Stimulated activated CD4-positive, alpha-beta T cell treated with anti-CD3 and anti-CD28 coated beads, Interleukin-15, amount 100 ng/mL, for 48 hours (primary cell): Measurements from ENCODE around the gene PPP5C.
"Not testable (repeated sequence)": the region's sequence is repeated elsewhere in the genome, so short reads cannot be mapped to it uniquely, and the experiment has no call there.

Experiments
- DNase-seq, 2 donors: peaks; one replicate each; pipeline ENCODE4 v3.0.0-alpha.2; 2020; ENCODE audit warnings: low read depth in 2 of 2

The PPP5C gene, protein sequence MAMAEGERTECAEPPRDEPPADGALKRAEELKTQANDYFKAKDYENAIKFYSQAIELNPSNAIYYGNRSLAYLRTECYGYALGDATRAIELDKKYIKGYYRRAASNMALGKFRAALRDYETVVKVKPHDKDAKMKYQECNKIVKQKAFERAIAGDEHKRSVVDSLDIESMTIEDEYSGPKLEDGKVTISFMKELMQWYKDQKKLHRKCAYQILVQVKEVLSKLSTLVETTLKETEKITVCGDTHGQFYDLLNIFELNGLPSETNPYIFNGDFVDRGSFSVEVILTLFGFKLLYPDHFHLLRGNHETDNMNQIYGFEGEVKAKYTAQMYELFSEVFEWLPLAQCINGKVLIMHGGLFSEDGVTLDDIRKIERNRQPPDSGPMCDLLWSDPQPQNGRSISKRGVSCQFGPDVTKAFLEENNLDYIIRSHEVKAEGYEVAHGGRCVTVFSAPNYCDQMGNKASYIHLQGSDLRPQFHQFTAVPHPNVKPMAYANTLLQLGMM

DNA sequence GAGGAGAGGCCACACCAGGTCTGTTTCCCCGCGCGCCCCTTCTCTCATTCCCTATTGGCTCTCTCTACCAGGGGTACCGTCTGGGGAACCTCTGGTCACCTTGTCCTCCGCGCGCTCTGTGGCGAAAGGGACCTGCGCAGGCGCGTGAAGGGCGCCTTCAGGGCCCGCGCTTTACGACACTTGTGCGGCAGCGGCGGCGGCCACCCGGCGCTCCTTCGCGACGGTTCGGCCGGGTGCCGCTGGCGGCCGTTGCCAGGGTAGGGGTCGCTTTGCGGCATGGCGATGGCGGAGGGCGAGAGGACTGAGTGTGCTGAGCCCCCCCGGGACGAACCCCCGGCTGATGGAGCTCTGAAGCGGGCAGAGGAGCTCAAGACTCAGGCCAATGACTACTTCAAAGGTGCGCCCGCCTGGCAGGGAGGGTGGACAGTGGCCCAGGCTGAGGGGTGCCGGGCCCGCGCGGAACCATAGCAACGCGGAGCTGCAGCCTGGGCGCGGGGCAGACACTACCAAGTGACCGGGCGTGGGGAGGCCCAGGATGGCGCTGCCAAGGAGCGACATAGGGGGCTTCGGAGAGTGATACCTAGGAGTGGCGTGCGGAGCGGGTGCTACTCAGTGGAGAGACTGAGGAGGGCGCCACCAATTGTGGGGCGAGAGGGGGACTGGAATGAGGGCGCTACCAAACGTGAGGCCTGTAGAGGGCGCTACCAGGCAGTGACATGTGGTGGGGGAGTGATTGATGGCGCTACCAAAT is at the start of gene PPP5C:
Gene PPP5C (plus strand): TSS at position 267 of the 751 bp plus-strand sequence. CDS start 10 bp downstream, at position 277.
- peak; percentile 76 to 87 for DNase-seq

DNA sequence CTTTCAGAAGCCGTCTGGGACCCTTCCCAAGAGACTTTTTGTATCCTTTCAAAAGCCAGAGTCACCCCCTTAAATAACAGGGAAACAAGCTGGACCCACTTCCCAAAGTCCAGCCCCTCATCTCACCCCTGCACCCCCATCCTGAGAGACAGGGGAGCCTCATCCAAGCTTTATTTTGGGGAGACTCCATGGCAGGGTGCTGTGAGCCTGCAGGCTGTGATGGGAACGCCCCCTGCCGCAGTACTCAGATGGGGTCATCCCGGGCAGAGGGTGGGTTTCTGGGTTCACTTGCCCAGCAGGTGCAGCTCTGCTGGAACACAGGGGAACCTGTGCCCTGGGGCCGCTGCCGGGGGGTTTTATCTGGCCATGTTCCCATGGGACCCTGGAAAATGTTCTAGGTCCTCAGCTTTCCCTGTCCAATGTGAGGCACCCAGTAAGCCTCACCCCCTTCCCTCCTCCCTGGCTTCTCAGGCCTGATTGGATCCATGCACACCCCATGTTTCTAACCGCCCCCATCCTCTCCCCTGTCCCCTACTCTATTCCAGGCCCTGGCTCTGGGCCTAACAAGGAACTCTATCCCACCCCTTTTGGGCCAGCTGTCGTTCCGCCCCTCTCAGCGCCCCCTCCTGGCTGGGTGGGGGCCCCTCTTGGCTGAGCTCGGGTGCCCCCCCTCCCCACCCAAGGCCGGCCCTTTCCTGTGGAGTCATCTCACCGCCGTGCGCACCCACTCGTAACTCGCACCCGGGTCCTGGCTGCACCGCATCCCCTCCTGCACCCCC is 49.0 kb upstream of the PPP5C start:
- DNase-seq = no peak

DNA sequence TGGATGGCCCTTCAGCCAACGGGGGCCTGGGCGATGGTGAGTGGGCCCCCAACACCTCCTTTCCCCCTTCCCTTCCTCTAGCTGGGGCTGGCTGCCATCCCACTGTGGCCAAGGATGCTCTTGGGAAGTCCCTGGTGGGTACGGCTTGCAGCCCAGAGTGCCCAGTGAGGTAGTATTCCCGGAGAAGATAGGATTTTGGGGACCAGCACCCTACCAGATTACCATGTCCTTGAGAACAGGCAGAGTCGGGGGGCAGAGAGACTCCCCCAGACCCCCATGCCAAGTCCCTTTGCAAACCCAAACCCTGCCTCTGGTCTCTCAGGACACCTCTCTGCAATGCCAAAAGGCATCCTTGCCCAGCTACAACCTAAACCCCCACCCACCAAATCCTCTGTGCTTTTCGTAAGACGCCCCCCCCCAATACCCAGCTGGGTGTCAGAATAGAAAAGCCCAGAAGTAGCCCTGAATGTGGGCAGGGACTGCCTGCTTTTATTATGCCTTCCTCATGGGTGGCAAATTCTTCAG is 48.3 kb upstream of the PPP5C start:
- no peak for DNase-seq

DNA sequence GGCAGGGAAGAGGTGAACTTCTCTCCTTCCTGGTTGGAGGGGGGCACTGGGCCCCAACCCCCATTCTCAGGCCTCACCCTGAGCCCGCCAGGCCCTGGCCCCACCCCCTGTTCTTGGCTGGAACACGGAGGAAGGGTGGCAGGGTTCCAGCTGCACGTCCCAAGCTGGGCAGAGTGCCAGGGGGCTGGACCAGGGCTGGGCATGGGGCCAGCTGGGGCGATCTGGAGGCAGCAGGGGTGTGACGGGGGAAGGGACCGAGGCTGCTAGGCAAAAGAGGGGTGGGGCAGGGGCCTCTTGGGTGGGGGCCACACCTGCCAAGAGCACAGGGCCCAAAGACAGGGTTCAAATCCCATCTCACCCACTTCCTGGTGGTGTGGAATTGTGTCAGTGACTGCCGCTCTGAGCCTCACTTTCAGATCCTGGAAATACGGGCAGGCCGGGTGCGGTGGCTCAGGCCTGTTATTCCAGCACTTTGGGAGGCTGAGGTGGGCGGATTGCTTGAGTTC is 47.8 kb upstream of the PPP5C start:
- no peak for DNase-seq

DNA sequence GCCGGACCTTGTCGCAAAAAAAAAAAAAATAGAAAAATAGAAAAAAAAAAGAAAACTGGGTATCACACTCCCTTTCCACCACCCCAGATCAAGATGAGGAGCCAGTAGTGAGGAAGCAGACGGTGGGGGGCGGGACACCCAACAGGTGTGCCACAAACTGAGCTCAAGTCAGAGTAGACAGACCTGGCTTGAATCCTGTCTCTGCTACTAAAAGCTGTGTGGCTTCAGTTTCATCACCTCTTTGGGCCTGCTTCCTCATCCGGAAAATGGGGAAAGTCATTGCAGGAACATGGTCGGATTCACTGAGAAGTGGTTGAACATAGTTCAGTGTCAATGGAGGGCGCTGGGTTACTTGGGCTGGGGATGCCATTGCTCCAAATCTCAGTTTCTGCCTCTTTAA is 47.2 kb upstream of the PPP5C start:
- DNase-seq = no peak

DNA sequence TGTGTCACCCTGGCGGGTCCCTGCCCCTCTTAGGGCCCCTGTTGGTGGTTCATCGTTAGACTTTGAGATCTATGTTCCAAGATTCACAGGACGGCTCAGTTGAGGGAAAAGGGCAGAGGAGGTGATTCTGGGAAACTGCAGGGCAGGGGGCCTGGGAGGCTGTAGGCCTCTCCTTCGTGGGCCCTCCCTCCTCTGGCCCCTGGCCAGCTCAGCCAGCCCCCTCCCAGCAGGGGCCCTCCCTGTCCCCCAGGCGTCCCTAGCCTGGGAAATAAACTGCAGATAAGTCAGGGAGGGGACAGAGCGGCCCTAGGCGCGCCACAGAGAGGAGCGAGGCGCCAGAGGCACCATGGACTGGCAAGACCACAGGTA is 43.6 kb upstream of the PPP5C start:
- DNase-seq = no peak

DNA sequence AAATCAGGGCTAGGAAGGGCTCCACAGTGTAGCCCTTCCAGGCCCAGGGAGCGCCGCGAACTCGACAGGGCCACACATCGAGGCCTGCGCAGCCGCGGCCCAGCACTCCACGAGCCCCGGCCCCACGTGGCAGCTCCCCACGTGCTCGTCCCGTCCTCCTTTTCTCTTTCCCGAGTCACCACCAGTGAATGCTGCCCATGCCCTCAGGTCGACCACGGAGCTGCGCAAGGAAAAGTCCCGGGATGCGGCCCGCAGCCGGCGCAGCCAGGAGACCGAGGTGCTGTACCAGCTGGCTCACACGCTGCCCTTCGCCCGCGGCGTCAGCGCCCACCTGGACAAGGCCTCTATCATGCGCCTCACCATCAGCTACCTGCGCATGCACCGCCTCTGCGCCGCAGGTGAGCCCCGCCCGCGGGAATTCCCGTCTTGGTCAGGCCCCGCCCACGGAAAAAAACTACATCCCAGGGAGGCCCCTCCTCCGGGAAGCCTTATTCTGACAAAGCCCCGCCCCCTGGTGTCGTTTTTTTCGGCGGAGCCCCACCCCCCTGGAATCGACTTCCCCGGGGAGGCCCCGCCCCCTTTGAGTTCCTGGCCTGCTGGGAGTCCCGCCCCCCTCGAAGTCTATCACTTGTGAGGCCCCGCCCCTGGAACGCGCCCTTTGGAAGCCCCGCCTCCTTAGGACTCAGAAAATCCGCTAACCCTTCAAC is 43.0 kb upstream of the PPP5C start:
- DNase-seq = no peak

DNA sequence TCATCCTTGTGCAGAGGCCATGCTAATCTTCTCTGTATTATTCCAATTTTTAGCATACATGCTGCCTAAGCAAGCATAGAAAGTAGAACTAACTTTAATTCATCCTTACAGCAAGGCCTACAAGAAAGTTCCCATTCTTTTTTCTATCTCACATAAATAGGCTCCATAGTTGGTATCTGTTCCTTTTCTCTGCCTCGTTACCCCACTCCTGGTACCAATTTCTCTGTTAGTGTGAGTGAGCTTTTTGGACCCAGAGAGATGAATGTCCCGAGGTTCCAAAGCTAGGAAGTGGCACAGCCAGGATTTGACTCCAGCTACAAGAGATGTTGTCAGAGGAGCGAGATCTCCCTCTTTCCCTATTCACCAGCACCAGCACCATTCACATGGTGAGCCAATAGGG is 40.4 kb upstream of the PPP5C start:
- no peak for DNase-seq

DNA sequence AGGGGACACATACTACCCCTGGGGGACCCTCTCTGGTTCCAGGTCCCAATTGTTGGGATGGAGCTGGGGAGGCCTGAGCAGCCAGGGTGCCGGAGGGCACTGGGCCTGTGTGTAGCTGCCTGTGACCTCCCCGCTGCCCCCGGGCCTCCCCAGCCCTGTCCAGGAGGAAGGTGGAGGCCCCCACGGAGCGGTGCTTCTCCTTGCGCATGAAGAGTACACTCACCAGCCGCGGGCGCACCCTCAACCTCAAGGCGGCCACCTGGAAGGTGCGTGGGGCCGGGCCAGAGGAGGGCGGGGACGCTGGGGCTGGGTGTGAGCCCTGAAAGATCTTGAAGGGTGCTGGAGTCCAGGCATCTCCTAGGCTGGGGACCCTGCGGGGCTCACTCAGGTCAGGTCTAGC is 38.4 kb upstream of the PPP5C start:
- DNase-seq = no peak

DNA sequence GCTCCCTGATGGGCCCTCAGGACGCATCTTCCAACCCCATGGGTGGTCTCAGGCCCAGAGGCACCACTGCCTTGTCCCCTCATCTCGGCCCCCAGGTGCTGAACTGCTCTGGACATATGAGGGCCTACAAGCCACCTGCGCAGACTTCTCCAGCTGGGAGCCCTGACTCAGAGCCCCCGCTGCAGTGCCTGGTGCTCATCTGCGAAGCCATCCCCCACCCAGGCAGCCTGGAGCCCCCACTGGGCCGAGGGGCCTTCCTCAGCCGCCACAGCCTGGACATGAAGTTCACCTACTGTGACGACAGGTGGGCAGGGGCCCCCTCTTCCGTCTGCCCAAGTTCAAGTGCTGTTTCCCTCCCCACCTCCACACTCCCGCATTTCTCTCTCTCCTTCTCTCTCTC is 37.8 kb upstream of the PPP5C start:
- no peak for DNase-seq

DNA sequence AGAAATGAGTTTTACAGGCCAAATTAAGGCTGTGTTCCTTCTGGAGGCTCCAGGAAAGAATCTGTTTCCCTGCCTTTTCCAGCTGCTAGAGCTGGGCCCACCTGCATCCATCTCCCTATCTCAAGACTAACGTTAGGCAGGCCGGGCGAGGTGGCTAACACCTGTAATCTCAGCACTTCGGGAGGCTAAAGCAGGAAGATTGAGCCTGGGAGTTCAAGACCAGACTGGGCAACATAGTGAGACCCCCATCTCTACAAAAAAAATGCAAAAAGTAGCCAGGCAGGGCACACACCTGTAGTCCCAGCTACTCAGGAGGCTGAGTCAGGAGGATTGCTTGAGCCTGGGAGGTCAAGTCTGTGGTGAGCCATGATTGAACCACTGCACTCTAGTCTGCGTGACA is 35.4 kb upstream of the PPP5C start:
- DNase-seq = no peak

DNA sequence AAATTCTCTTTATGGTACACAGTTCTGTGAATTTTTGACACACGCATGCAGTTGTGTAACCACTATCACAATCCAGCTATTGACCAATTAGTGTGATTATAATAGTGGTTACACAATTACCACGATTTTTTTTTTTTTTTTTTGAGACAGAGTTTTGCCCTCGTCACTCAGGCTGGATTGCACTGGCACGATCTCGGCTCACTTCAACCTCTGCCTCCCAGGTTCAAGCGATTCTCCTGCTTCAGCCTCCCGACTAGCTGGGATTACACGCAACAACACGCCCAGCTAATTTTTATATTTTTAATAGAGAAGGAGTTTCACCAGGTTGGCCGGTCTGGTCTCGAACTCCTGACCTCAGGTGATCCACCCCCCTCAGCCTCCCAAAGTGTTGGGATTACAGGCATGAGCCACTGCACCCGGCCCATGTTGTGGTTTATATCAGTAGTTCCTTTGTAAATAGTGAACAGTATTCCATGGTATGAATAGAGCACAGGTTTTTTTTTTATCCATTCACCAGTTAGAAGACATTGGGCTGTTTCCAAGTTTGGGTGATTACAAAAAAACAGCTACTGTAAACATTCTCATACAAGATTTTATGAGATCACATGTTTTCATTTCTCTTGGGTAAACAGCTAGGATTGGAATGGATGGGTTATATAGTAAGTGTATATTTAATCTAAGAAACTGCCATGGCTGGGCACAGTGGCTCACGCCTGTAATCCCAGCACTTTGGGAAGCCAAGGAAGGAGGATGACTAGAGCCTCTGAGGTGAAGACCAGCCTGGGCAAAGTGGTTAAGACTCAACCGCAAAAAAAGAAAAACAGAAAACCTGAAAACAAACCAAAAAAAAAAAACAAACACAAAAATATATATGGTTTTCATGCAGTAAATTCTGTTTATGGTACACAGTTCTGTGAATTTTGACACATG is 33.1 kb upstream of the PPP5C start:
- DNase-seq = not testable (repeated sequence)

DNA sequence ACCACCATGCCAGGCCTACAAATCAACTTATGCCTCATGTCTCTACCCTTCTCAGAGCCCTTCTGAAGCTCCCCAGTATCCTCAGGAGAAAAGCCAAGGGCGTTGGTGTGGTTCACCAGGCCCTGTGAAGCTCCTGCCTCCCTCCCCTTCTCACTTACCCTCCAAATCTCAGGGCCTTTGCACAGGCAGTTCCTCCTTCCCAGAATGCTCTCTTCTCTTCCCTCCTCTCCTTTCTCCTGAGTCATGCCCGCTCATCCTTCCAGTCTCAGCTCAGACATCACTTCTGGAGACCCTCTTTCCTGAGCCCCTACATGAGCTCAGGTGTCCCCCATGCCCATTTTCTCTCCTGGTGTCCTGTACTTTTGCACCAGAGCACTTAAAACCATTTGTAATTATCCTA is 29.5 kb upstream of the PPP5C start:
- DNase-seq = no peak

DNA sequence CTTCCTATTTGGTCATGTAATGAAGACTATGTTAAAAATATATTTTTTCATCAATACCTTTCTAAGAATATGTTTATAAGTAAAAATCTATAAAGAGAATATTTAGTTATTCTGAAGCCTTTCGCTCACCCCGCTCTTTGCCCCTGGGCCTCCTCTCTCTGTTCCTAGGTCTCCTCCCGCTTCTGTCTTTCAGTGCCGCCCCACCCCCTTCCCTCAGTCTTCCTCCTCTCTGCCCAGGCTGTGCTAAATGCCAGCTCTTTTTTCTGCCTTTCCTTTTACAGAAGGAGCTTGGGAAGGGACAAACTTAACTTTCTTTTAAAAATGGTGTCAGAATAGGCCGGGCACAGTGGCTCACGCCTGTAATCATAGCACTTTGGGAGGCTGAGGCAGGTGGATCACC is 27.3 kb upstream of the PPP5C start:
- no peak for DNase-seq

DNA sequence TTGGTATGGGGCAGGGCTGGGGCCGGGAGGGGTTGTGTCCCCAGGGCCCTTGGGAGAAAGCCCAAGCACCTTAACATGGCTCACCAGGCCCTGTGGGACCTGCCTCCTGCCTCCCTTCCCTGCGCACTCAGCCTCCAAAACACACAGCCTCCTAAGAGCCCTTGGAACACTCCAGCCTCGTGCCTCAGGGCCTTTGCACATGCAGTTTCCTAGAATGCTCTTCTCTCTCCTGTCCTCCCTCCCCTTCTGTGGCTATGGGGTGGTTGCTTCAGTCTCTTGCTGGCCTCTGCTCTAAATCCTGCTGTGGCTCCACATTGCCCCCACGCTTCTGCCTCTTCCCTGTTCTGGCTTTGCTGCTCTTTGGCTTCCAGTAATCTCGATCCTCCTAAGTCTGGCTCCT is 26.3 kb upstream of the PPP5C start:
- DNase-seq = no peak

DNA sequence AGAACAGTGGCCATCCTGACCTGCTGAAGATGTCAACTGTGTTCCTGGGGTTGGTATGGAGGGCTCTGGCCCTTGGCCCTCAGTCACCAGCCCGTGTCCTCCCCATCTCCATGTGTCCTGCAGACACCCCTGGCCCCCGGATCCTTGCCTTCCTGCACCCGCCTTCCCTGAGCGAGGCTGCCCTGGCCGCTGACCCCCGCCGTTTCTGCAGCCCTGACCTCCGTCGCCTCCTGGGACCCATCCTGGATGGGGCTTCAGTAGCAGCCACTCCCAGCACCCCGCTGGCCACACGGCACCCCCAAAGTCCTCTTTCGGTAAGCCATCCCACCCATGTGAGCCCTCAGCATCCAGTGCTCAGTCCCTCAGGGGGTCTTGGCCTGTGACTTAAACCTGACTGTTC is 25.2 kb upstream of the PPP5C start:
- no peak for DNase-seq

DNA sequence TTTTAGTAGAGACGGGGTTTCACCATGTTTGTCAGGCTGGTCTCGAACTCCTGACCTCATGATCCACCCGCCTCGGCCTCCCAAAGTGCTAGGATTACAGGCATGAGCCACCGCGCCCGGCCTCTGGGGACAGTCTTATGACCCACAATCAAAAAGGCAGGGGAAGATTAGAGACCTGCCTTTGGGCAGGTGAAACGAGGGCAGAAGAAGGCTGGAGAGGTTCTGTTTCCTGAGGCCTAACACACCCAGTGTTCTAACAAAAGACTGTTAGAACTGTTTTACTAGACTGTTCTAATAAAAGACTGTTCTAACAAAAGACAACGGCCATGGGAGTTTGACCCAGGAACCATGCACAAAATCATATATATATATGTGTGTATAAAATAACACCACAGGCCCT is 23.7 kb upstream of the PPP5C start:
- DNase-seq = not testable (repeated sequence)

DNA sequence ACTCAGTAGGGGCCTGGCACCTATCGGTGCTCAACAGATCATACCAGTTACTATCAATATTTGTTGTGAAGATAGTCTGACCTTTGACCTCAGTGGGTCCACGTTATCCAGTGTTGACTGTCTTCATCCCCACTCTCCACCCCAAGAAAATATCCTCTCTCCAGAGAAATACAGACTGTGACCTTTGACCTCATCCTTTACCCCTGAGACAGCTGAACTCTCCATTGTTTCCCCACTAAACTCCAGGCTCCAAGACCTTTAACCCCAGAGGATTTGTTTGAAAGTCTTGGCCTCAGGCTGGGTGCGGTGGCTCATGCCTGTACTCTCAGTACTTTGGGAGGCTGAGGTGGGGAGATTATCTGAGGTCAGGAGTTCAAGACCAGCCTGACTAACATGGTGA is 22.6 kb upstream of the PPP5C start:
- DNase-seq = no peak

DNA sequence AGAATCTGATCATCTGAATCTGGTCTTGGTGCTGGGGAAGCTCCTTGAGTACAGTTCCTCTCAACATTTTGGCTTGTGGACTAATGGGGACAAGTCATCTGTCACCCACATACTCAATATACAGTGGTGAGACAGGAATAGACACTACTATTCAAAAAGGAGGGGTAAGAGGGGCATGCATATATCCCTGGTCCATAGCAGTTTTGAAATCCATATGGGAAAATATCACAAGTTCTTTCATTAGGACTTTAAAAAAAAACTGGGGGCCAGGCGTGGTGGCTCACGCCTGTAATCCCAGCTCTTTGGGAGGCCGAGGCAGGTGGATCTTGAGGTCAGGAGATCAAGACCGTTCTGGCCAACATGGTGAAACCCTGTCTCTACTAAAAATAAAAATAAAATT is 20.3 kb upstream of the PPP5C start:
- DNase-seq = no peak

DNA sequence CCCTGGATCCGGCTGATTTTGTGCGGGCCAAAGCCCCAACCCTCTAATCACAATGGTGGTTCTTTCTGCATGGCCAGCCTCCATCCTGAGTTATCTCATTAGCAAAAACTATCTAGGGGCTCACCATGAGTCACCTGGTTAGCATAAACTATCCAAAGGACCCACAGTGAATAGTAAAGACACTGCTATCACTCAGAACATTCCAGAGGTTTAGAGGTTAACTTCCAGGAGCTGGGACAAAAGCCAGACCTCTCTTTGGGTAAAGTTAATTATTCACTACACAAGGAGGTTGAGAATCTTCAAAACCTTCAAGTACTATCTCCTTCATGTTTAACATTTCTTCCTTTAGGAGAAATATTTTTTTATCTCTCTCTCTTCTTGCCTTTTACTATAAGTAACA is 18.8 kb upstream of the PPP5C start:
- DNase-seq = no peak
